CD4-positive, alpha-beta T cell (primary cell): ENCODE results near the gene EVI5. TPM values are rescaled to one million over a fixed set of nuclear protein-coding genes. Genes with fewer than 3 reads are reported as not detected.
A peak's percentile ranks its signal among the peaks of the same experiment; 100 is the strongest.

Source experiments
- ATAC-seq: fragments of 200-7000 bp; cut with Tn5 transposase; one replicate; pipeline ENCODE4 v1.10.0; 2022; ENCODE audit warnings: mild to moderate bottlenecking; ENCODE audit not compliant: poor library complexity
- CTCF ChIA-PET: fragments of 350-600 bp; sonication (Branson Sonifier 250); formaldehyde crosslinking; loops from one replicate; lab custom pipeline; 2021; ENCODE audit warnings: antibody characterized with exemption, inconsistent platforms; lab: Charles Lee
- POLR2A ChIA-PET: fragments of 350-600 bp; sonication (Branson Sonifier 250); formaldehyde crosslinking; loops from one replicate; lab custom pipeline; 2021; ENCODE audit warnings: antibody characterized with exemption, inconsistent platforms; lab: Charles Lee
- DNase-seq, 14 experiments: peaks; one replicate each; pipeline ENCODE4 v3.0.0-alpha.2; 2013 to 2020; ENCODE audit warnings: mixed read lengths in 2 of 14
- H3K27ac ChIP-seq, 2 donors: one replicate each; pipeline versions ENCODE4 v1.5.1 to v1.7.0; 2013; ENCODE audit warnings: low read length in 2 of 2, low read depth in 1 of 2, mild to moderate bottlenecking in 1 of 2
- H3K27me3 ChIP-seq, 2 experiments: 1 replicate in 1 of 2; 2 replicates in 1 of 2; pipeline versions ENCODE4 v1.6.1 to v1.7.0; 2013; ENCODE audit warnings: low read length in 2 of 2, control low read depth in 1 of 2, mild to moderate bottlenecking in 1 of 2, moderate library complexity in 1 of 2; ENCODE audit not compliant: insufficient read depth in 2 of 2, control insufficient read depth in 1 of 2
- H3K36me3 ChIP-seq: one replicate; pipeline ENCODE4 v1.6.1; 2013; ENCODE audit warnings: low read length, control low read depth; ENCODE audit not compliant: insufficient read depth
- H3K4me1 ChIP-seq: one replicate; pipeline ENCODE4 v1.6.1; 2013; ENCODE audit warnings: low read length, control low read depth; ENCODE audit not compliant: insufficient read depth
- H3K4me3 ChIP-seq: one replicate; pipeline ENCODE4 v1.5.1; 2013; ENCODE audit warnings: mild to moderate bottlenecking, low read length, moderate library complexity
- H3K9me3 ChIP-seq, 2 experiments: 1 replicate in 1 of 2; 2 replicates in 1 of 2; pipeline versions ENCODE4 v1.6.1 to v1.7.0; 2013; ENCODE audit warnings: low read length in 2 of 2, mild to moderate bottlenecking in 2 of 2, control low read depth in 1 of 2, moderate library complexity in 1 of 2; ENCODE audit not compliant: control insufficient read depth in 1 of 2, insufficient read depth in 1 of 2
- H3K27ac Mint-ChIP-seq: one replicate; pipeline ENCODE4 v1.8.0; 2020; ENCODE audit warnings: mixed read lengths
- H3K27me3 Mint-ChIP-seq: one replicate; pipeline ENCODE4 v1.8.0; 2021; ENCODE audit warnings: mixed read lengths
- H3K36me3 Mint-ChIP-seq: one replicate; pipeline ENCODE4 v1.8.0; 2021; ENCODE audit warnings: low read depth, mixed read lengths
- H3K4me1 Mint-ChIP-seq: one replicate; pipeline ENCODE4 v1.8.0; 2021; ENCODE audit warnings: low read depth, mixed read lengths
- H3K4me3 Mint-ChIP-seq: one replicate; pipeline ENCODE4 v1.8.0; 2020; ENCODE audit warnings: mild to moderate bottlenecking, mixed read lengths
- H3K9me3 Mint-ChIP-seq: one replicate; pipeline ENCODE4 v1.8.0; 2020; ENCODE audit warnings: mixed read lengths
- intact Hi-C, 2 experiments: fragments of 100-400 bp; cut with DNase I in 1 of 2; cut with micrococcal nuclease in 1 of 2; formaldehyde crosslinking; loops; one replicate each; pipeline versions ENCODE4 v1.15.1 to v1.9.0; 2023 to 2025; cut with DNase I, micrococcal nuclease
- total RNA-seq, 174 experiments: library from RNA in 2 of 174; stranded (reverse) in 2 of 174; gene quantifications; one replicate each; pipeline ENCODE4 v1.2.3 and lab custom pipeline; 2021 to 2026
- TF ChIP-seq, protein P1 (sequence below): fragments of 200-600 bp; IDR thresholded peaks from one replicate; pipeline ENCODE4 v1.8.0; 2022; ENCODE audit warnings: antibody characterized with exemption, mild to moderate bottlenecking

EVI5 gene
- total RNA-seq, 2 experiments from 2014 or later: 1.8 to 2.0 TPM

DNA sequence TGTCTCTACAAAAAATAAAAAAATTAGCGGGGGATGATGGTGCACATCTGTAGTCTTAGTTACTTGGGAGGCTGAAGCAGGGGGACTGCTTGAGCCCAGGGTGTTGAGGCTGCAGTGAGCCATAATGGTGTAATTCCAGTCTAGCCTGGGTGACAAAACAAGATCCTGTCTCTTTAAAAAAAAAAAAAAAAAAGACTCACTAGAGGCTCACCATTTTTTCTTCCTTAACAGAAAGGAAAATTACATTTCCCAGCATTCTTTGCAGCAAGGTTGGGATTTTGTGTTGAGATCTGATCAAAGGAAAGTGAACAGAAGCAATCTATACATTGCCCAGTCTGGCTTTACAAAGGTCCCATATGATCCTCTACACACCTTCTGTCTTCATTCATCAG, 319.7 kb downstream of the EVI5 start:
- CTCF ChIA-PET: no interaction called here
- no peak for ATAC-seq
- H3K4me1 ChIP-seq: peaks cover 31% of the 10 kb centered on the region

DNA sequence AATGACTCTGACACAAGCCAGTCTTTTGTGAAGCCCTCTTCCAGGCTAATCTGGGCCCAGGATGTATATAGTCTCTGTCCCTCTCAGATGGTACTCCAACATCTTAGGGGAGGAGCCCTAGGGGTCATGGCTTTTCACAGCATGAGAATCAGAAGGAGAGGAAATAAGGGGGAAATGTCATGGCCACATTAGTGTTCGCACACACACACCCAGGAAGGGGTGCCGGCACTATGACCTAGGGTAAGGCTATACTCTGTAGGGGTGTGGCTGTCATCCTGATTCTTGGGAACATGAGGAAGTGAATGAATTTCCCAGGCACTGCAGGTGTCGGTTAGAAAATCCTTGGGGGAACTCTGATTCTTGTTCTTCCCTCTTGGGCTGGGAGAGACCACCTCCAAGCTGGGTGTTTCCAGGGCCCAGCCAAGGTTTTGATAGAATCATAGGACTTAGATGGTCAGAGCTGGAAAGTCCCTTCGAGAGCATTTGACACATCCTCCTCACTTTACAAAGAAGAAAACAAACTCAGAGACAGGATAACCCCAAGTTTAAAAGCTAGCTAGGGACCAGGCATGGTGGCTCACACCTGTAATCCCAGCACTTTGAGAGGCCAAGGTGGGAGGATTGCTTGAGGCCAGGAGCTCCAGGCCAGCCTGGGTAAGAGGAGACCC, 320.2 kb downstream of the EVI5 start:
- Histone ChIP-seq H3K9me3 (no peaks in the 10 kb centered on the region), H3K36me3 (no peaks in the 10 kb centered on the region), H3K27me3 (no peaks in the 10 kb centered on the region), H3K4me1 (peaks cover 36% of the 10 kb centered on the region), H3K4me3 (no peak overlapping the region), H3K27ac (no peak overlapping the region)
- DNase-seq (peak in 1 of 14 experiments; percentile 45), ATAC-seq (no peak)
- TF ChIP-seq, protein P1, sequence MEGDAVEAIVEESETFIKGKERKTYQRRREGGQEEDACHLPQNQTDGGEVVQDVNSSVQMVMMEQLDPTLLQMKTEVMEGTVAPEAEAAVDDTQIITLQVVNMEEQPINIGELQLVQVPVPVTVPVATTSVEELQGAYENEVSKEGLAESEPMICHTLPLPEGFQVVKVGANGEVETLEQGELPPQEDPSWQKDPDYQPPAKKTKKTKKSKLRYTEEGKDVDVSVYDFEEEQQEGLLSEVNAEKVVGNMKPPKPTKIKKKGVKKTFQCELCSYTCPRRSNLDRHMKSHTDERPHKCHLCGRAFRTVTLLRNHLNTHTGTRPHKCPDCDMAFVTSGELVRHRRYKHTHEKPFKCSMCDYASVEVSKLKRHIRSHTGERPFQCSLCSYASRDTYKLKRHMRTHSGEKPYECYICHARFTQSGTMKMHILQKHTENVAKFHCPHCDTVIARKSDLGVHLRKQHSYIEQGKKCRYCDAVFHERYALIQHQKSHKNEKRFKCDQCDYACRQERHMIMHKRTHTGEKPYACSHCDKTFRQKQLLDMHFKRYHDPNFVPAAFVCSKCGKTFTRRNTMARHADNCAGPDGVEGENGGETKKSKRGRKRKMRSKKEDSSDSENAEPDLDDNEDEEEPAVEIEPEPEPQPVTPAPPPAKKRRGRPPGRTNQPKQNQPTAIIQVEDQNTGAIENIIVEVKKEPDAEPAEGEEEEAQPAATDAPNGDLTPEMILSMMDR: no peak
- POLR2A ChIA-PET: interaction anchor here (2.3 kb wide), 1 partner anchor 19 kb away, joined by 14 read pairs; no protein-coding TSS in a partner anchor
- intact Hi-C loops: no loop called here
- peak overlapping the region; percentile 23 for H3K27ac Mint-ChIP-seq
- H3K27me3 Mint-ChIP-seq: no peaks in the 10 kb centered on the region
- peaks cover 65% of the 10 kb centered on the region for H3K4me1 Mint-ChIP-seq
- H3K4me3 Mint-ChIP-seq: peak overlapping the region; percentile 27
- no peaks in the 10 kb centered on the region for H3K9me3 Mint-ChIP-seq
- CTCF ChIA-PET: no interaction called here
- no peaks in the 10 kb centered on the region for H3K36me3 Mint-ChIP-seq

More for the DNA sequence above, 319.7 kb downstream of the EVI5 start:
- Mint-ChIP-seq H3K27ac (no peak overlapping the region), H3K36me3 (no peaks in the 10 kb centered on the region), H3K4me1 (peaks cover 61% of the 10 kb centered on the region), H3K9me3 (no peaks in the 10 kb centered on the region), H3K27me3 (no peaks in the 10 kb centered on the region), H3K4me3 (no peak overlapping the region)
- Histone ChIP-seq H3K4me3 (no peak overlapping the region), H3K27ac (no peak overlapping the region), H3K27me3 (no peaks in the 10 kb centered on the region), H3K9me3 (no peaks in the 10 kb centered on the region), H3K36me3 (no peaks in the 10 kb centered on the region)
- POLR2A ChIA-PET: interaction anchor here (2.3 kb wide), 1 partner anchor 19 kb away, joined by 14 read pairs; no protein-coding TSS in a partner anchor
- intact Hi-C loops: no loop called here
- TF ChIP-seq, protein P1: no peak
- DNase-seq: no peak

DNA sequence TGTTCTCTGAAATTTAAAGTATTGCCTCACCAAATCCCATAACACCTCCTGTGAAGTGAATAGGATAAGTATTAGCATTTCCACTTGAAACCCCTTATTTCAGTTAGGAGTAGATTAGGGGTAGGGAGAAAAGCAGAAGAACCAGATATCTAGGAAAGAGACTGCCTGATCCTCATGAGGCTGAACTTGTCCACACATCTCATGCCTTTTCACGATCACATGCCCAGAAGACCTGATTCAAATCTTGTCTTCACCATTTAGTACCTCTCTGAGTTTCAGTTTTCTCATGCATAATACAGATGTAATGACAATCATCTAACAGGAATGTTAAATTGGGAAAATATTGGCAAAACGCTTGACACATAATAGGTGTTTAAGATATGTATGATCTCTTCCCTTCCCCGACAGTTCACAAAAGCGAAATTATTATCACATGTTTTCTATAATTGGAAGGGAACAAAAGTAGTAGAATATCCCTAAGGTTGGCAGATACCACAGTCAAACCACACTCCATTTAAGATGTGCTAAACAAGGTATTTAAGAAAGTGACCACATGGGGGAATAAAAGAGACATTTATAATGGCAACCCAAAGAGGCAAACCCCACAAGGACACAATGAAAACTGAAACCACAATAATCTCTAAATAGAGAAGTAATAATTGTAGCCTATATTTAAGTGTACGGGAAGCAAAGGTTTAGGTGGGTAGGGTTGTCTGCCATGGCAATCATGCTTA, 323.4 kb downstream of the EVI5 start:
- H3K4me3 Mint-ChIP-seq: no peak overlapping the region
- no peaks in the 10 kb centered on the region for H3K36me3 Mint-ChIP-seq
- intact Hi-C loops: no loop called here
- POLR2A ChIA-PET: no interaction called here
- ATAC-seq (no peak), DNase-seq (peak in 3 of 14 experiments; percentile 31 to 44 (median 40))
- H3K4me1 ChIP-seq: peaks cover 32% of the 10 kb centered on the region
- H3K27ac Mint-ChIP-seq: no peak overlapping the region
- no peaks in the 10 kb centered on the region for H3K27me3 Mint-ChIP-seq
- H3K9me3 ChIP-seq: no peaks in the 10 kb centered on the region
- no peaks in the 10 kb centered on the region for H3K27me3 ChIP-seq
- H3K4me1 Mint-ChIP-seq: peaks cover 58% of the 10 kb centered on the region
- H3K36me3 ChIP-seq: no peaks in the 10 kb centered on the region
- H3K9me3 Mint-ChIP-seq: no peaks in the 10 kb centered on the region
- CTCF ChIA-PET: no interaction called here
- H3K4me3 ChIP-seq: no peak overlapping the region
- TF ChIP-seq, protein P1: no peak
- H3K27ac ChIP-seq: no peak overlapping the region
